KG1 (cell line): ENCODE measurements around the gene DOK7.
A peak's percentile ranks its signal among the peaks of the same experiment; 100 is the strongest.

ENCODE experiments used
- DNase-seq: peaks from one replicate; lab custom pipeline; 2025; lab: John Stamatoyannopoulos, UW

Gene DOK7

GRCh38 chr4:3475713-3476260 is 12.7 kb downstream of the DOK7 start:
- no peak for DNase-seq

DNA sequence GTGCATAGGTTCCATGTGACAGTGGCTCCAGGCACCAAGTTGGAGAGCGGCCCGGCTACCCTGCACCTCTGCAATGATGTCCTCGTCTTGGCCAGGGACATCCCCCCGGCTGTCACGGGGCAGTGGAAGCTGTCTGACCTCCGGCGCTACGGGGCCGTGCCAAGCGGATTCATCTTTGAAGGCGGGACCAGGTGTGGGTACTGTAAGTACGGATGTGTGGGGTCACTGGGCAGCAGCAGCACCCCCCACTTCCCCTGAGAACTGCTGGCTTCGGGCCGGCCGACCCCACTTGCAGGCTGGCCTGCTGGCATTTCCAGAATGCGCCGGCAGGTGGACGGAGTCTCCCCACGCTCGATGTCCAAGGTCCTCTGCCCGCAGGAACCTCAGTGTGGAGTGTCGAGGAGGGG is 13.2 kb downstream of the DOK7 start:
- no peak for DNase-seq

DNA sequence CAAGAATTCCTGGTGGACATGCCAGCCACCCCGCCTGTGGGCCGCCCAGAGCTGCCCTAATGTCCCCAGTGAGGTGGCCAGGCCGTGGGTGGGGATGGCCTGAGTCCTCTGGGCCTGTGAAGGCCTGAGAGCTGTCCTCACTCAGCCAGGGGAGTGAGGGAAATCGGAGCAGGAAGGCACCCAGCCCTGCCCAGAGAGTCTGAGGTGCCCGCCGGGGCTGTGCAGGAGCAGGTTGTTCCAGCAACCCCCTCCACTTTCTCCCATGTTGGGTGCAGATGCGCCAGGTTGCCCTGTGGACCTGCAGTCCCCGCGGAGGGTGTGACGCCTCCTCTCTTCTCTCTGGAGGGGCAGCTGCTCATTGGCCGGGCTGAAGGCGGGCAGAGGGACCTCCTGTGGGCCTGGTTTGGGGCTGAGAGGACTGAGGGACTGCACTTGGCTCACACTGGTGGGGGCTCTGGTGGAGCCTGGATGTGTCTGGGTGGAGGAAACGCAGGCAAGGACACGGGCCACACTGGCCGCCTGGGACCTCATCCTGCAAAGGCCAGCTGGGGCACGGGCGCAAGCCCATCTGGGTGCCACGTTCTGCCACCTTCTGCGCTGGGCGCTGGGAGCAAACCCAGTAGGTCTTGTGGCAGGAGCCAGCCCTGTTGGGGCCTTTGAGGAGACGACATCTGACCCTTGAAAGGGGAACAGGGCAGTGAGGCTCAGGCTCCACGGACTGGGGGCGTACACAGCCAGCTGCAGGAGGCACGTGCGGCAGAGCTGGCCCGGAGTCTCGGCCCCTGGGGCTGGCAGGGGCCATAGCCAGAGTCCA is 14.0 kb downstream of the DOK7 start:
- DNase-seq = no peak

DNA sequence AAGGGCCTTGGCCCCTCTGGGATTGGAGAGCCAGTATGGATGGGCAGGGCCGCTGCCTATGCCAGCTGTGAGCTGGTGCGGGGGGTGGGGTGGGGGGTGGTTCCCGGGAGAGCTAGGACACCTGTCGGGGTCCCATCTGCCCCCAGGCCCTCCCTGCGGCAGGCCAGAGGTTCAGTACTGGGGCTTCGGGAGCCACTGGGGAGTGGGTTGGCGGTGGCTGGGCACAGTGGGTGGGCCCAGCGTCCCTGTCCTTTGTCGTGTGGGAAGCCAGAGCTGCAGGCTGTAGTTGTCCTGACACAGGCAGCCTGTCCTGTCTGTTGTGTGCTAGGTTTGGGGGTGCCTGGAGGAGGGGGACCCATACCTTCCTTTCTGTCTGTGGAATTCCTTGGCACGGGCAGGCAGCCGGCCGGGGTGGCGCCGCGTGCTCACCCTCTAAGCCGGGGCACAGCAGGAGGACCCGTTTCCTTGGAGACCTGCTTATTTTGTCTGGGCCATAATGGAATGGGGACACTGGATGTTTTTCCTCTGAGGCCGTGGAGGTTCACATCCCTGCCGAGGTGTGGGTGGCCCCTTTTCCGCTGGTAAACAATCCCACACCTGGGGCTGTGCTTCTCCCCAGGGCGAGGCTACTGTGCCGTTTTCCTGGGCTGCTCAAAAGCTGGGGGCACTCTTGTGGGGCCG is 14.8 kb downstream of the DOK7 start:
- no peak for DNase-seq

- no peak for DNase-seq
These were observed 15.6 kb downstream of the DOK7 start for GRCh38 chr4:3478446-3479357.

DNA sequence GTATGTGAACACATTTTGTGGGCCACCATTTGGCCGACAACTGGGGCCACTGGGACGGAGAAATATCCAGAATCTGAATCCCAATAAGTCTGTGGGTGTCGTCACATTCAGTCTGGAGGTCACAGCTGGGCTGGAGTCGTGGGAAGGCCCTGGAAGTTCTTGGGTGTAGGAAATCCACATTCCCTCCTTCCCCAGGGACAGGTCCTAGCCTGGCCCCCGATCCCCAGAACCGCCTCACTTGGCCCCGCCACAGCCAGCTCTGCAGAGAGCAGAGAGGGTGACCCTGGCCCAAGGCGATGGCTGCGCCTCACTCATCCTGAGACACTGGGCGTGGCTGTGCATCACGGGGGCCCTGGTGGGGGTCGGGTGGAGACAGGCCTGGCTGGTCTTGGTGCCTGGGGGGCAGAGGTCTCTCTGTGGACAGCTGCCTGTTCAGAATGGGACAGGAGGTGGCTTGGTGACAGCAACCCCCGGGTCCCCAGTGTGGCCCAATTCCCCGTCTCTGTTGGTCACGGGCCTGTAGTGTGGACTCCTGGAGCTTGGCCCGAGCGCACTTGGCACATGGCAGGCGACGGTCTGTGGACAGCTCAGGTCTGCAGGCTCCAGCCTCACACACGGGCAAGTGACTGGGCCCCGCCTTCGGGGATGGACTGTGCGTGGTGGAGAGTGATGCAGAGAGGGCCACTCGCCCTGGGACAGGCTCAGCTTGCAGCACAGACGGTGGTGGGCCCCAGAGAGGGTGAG is 16.4 kb downstream of the DOK7 start:
- DNase-seq = no peak

GRCh38 chr4:3480528-3481112 is 17.5 kb downstream of the DOK7 start:
- DNase-seq = peak; percentile 48

DNA sequence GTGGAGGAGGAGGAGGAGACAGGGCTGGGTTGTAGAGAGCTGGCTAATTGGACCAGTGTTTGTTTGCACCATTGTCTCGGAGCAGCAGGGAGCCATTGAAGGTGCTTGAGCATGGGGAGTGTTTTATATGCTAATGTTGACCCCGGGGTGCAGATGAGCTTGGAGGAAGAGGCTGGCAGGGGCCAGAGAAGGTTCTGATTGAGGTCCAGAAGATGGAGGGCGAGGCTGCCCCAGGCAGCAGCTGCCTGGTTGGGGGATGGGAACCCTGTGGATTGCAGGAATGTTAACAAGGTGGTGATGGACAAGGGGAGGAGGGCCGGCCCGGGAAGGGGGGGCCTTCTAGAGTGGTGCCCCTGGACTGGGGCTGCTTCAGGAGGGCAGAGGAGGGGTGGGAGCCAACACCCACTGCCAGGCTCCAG is 18.0 kb downstream of the DOK7 start:
- no peak for DNase-seq

DNA sequence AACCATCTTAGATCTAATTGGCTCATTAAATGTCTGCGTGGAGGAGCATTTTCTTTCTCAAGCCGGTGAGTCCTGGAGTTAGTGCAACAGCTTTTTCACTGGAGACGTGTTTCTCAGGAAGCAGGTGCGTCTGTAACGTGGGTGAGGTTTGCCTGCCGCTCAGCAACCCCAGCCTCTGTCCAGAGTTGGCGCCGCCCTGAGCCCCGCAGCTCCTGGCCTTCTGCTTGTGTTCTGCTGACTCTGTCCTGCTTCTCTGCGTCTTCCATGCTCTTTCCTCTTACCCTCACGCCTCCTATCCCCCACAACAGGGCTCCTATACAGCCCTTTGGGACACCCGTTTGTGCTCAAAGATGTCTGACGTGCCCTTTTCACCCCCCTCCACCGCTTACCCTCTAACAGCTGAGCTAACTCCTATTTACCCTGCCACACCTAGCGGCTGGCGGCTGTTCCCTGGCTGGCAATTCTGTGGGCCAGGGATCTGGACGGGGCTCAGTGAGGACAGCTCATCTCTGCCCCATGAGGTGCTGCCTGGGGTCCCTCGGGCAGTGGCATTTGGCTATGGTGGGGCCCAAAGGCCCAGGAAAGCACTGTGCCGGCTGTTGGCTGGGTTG is 18.8 kb downstream of the DOK7 start:
- no peak for DNase-seq

- no peak for DNase-seq
These were observed 19.6 kb downstream of the DOK7 start for GRCh38 chr4:3482707-3483106.

- DNase-seq = no peak
These were observed 20.4 kb downstream of the DOK7 start for GRCh38 chr4:3483471-3483921.

- DNase-seq = no peak
These were observed 21.2 kb downstream of the DOK7 start for GRCh38 chr4:3484057-3484973.

DNA sequence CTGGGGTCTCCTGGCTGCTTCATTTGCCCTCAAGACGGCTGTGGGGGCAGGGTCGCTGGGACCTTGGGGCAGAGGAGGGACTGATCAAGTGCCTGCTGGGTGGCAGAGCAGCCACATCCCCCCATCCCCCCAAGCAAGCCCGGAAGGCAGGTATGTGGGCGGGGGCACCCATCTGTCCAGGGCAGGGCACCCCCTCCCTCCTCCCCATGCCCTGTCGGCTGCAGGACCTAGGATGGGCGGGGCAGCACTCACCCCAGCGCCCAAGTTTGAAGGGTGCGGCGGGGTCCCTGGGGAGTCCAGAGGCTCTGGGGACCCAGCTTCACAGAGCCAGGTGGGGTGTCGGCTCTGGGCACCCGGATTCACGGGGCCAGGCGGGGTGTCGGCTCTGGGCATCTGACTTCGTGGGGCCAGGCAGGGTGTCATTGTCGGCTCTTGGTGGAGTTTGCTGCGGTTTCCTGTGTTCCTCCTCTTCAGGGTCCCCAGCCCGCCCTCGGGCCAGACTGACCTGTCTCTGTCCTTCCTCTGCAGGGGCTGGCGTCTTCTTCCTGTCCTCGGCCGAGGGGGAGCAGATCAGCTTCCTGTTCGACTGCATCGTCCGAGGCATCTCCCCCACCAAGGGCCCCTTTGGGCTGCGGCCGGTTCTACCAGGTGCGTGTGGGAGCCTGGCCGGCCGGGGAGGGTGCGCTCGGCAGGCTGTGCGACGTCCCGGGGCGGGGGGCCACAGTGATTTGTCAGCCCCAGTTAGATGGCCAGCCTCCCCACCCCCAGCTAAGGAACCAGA is 22.1 kb downstream of the DOK7 start:
- DNase-seq = peak; percentile 19

- DNase-seq = no peak
These were observed 22.9 kb downstream of the DOK7 start for GRCh38 chr4:3485886-3486540.

- no peak for DNase-seq
These were observed 23.7 kb downstream of the DOK7 start for GRCh38 chr4:3486541-3487540.

GRCh38 chr4:3487861-3488260 is 24.8 kb downstream of the DOK7 start:
- DNase-seq = no peak

- DNase-seq = no peak
These were observed 25.7 kb downstream of the DOK7 start for GRCh38 chr4:3488820-3489219.
